Peyer's patch (tissue), 4 donors: Measurements from ENCODE around the gene CELF2. TPM values are rescaled to one million over a fixed set of nuclear protein-coding genes. Genes with fewer than 3 reads are reported as not detected.

Experiments used
- DNase-seq, 3 donors: peaks; one replicate each; pipeline ENCODE4 v3.0.0-alpha.2; 2017 to 2019
- H3K27ac ChIP-seq, 4 donors: fragments of 200-600 bp; sonication (generic); one replicate each; pipeline ENCODE4 v1.5.1; 2016 to 2019
- H3K27me3 ChIP-seq, 2 donors: fragments of 200-600 bp; sonication (generic); one replicate each; pipeline ENCODE4 v1.5.1; 2019
- H3K36me3 ChIP-seq, 3 donors: fragments of 200-600 bp; sonication (generic); one replicate each; pipeline ENCODE4 v1.5.1; 2016 to 2019
- H3K4me1 ChIP-seq, 4 donors: fragments of 200-600 bp; sonication (generic); one replicate each; pipeline ENCODE4 v1.5.1; 2016 to 2019
- H3K4me3 ChIP-seq, 4 donors: fragments of 200-600 bp; sonication (generic); 1 replicate in 3 of 4; 2 replicates in 1 of 4; pipeline ENCODE4 v1.5.1; 2016 to 2019; ENCODE audit warnings: mild to moderate bottlenecking in 1 of 4
- H3K9me3 ChIP-seq, 4 donors: fragments of 200-600 bp; sonication (generic); one replicate each; pipeline ENCODE4 v1.5.1; 2016 to 2019; ENCODE audit warnings: mild to moderate bottlenecking in 1 of 4
- CTCF ChIP-seq, 6 experiments: fragments of 450-650 bp in 4 of 6; fragments of 200-600 bp in 2 of 6; sonication (generic) in 1 of 6; IDR thresholded peaks; one replicate each; pipeline ENCODE4 v1.5.1; 2017 to 2019; ENCODE audit warnings: antibody characterized with exemption in 6 of 6, mild to moderate bottlenecking in 3 of 6, moderate library complexity in 1 of 6
- POLR2A ChIP-seq, 2 donors: fragments of 450-650 bp; IDR thresholded peaks; one replicate each; pipeline ENCODE4 v1.5.1; 2017; ENCODE audit warnings: antibody characterized with exemption in 2 of 2, mild to moderate bottlenecking in 2 of 2, moderate library complexity in 2 of 2
- total RNA-seq, 4 donors: library from RNA; depleted of rRNA; stranded (reverse); fragments of >200 nt; gene quantifications; one replicate each; pipeline ENCODE4 v1.1.0, GENCODE V29; 2016

The CELF2 gene
- total RNA-seq, 4 donors from 2014 or later: 20.5 to 110 (median 40.7) TPM

GRCh38 chr10:11014671-11015445 lies 2.8 kb upstream of the CELF2 start:
- H3K27ac ChIP-seq: peak overlapping the region in 2 of 4 donors; percentile 10 to 14
- H3K9me3 ChIP-seq: no peaks in the 10 kb centered on the region
- no peak for DNase-seq

GRCh38 chr10:11015446-11015934 lies 2.2 kb upstream of the CELF2 start:
- no peak overlapping the region for H3K4me3 ChIP-seq
- DNase-seq: no peak
- no peaks in the 10 kb centered on the region for H3K36me3 ChIP-seq
- TF ChIP-seq CTCF (IDR thresholded peaks at IDR 0.05): no peak
- no peak for TF ChIP-seq POLR2A (IDR thresholded peaks at IDR 0.05)
- H3K4me1 ChIP-seq: peaks cover 0 to 8% (median 3%) of the 10 kb centered on the region in 4 donors
- peak overlapping the region in 1 of 4 donors; percentile 3 for H3K27ac ChIP-seq
- no peaks in the 10 kb centered on the region for H3K27me3 ChIP-seq
- H3K9me3 ChIP-seq: no peaks in the 10 kb centered on the region

More at GRCh38 chr10:11014671-11015445, 2.8 kb upstream of the CELF2 start:
- Histone ChIP-seq H3K36me3 (no peaks in the 10 kb centered on the region), H3K27me3 (no peaks in the 10 kb centered on the region), H3K4me1 (peaks cover 0 to 8% (median 0%) of the 10 kb centered on the region in 4 donors), H3K4me3 (no peak overlapping the region)
- no peak for TF ChIP-seq CTCF (IDR thresholded peaks at IDR 0.05)
- TF ChIP-seq POLR2A (IDR thresholded peaks at IDR 0.05): no peak

- no peak for DNase-seq
- H3K4me1 ChIP-seq: peaks cover 0 to 8% (median 3%) of the 10 kb centered on the region in 4 donors
- no peaks in the 10 kb centered on the region for H3K36me3 ChIP-seq
- no peak for TF ChIP-seq POLR2A (IDR thresholded peaks at IDR 0.05)
- no peak for TF ChIP-seq CTCF (IDR thresholded peaks at IDR 0.05)
- peak overlapping the region; percentile 44 to 84 (median 70) for H3K27ac ChIP-seq
- H3K9me3 ChIP-seq: no peaks in the 10 kb centered on the region
- H3K27me3 ChIP-seq: no peaks in the 10 kb centered on the region
- H3K4me3 ChIP-seq: peak overlapping the region; percentile 52 to 85 (median 72)
These were observed 587 bp upstream of the CELF2 start for GRCh38 chr10:11017000-11017569.

- no peak for DNase-seq
- no peaks in the 10 kb centered on the region for H3K27me3 ChIP-seq
These were observed 765 bp downstream of the CELF2 start for GRCh38 chr10:11018432-11018841.

More at GRCh38 chr10:11018432-11018841, 765 bp downstream of the CELF2 start:
- TF ChIP-seq CTCF (IDR thresholded peaks at IDR 0.05) (no peak), POLR2A (IDR thresholded peaks at IDR 0.05) (no peak)
- Histone ChIP-seq H3K27ac (peak overlapping the region; percentile 62 to 84 (median 78)), H3K9me3 (no peaks in the 10 kb centered on the region), H3K4me1 (peaks cover 0 to 8% (median 3%) of the 10 kb centered on the region in 4 donors), H3K36me3 (no peaks in the 10 kb centered on the region), H3K4me3 (peak overlapping the region; percentile 52 to 85 (median 72))
